Mammary epithelial cell (primary cell): ENCODE data around the gene ADAM10.

Source experiments
- CTCF ChIP-seq, 2 donors: IDR thresholded peaks in 1 of 2; conservative IDR thresholded peaks in 1 of 2; 2 replicates each; pipeline ENCODE4 v1.5.1; 2011 to 2012; ENCODE audit warnings: inconsistent platforms in 2 of 2, low read length in 2 of 2, mild to moderate bottlenecking in 2 of 2, control low read depth in 1 of 2, low read depth in 1 of 2; ENCODE audit not compliant: insufficient read depth in 1 of 2; ENCODE audit errors: extremely low read depth in 1 of 2
- EZH2 ChIP-seq: IDR thresholded peaks from 2 replicates; pipeline ENCODE4 v1.6.1; 2012; ENCODE audit warnings: low read length, inconsistent platforms, borderline replicate concordance

- TF ChIP-seq CTCF (conservative IDR thresholded peaks at IDR 0.05 in 1 of 2, IDR thresholded peaks at IDR 0.05 in 1 of 2; ENCODE audit: extremely low read depth in 1 of 2, insufficient read depth in 1 of 2, low read depth in 1 of 2, low read length in 2 of 2) (no peak), EZH2 (no peak)
Observed at GRCh38 chr15:58628206-58628947, 121.1 kb downstream of the ADAM10 start.
